Measurements from ENCODE around the gene KCNA10.

DNA sequence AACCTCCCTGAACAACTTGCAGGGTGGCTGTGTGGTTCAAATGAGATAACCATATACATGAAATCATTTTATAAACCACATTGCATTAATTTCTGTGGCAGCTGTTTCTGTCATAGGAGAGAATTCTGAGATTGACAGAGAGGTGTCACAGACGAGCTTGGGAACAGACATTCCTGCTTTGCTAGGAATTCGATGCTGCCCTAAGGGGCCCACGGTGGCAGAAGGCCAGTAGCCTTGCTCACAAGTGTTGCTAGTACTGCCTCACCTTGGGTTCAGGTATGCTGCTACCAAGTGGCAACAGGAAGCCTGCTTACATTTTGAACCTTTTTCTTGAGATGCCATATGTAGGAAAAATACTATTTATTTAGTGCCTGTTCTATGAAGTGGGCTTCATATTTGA lies 13.4 kb downstream of the KCNA10 start:
- TF ChIP-seq, protein P1, sequence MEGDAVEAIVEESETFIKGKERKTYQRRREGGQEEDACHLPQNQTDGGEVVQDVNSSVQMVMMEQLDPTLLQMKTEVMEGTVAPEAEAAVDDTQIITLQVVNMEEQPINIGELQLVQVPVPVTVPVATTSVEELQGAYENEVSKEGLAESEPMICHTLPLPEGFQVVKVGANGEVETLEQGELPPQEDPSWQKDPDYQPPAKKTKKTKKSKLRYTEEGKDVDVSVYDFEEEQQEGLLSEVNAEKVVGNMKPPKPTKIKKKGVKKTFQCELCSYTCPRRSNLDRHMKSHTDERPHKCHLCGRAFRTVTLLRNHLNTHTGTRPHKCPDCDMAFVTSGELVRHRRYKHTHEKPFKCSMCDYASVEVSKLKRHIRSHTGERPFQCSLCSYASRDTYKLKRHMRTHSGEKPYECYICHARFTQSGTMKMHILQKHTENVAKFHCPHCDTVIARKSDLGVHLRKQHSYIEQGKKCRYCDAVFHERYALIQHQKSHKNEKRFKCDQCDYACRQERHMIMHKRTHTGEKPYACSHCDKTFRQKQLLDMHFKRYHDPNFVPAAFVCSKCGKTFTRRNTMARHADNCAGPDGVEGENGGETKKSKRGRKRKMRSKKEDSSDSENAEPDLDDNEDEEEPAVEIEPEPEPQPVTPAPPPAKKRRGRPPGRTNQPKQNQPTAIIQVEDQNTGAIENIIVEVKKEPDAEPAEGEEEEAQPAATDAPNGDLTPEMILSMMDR (IDR thresholded peaks at IDR 0.05 in 8 of 11, conservative IDR thresholded peaks at IDR 0.05 in 3 of 11), result no peak
- TF ChIP-seq POLR2A (IDR thresholded peaks at IDR 0.05) (no peak), POLR2AphosphoS5 (IDR thresholded peaks at IDR 0.05) (no peak)
